Calu3 (cell line): ENCODE measurements around the gene SNTG2. TPM values are rescaled to one million over a fixed set of nuclear protein-coding genes. Genes with fewer than 3 reads are reported as not detected.

ENCODE experiments used
- BruUV-seq: library from RNA; stranded (reverse); fragments of 400-500 nt; replicated peaks from 2 replicates; lab custom pipeline; 2021; lab: Mats Ljungman, UMichigan
- CTCF ChIA-PET: fragments of 300-600 bp; sonication (Branson Sonifier 250); formaldehyde crosslinking; loops from one replicate; lab custom pipeline; 2022; ENCODE audit warnings: antibody characterized with exemption; lab: Charles Lee
- DNase-seq: peaks from one replicate; pipeline ENCODE4 v3.0.0; 2022
- H3K27ac Mint-ChIP-seq: one replicate; pipeline ENCODE4 v1.8.0; 2022; ENCODE audit warnings: mixed read lengths; ENCODE audit not compliant: unreplicated experiment
- H3K27me3 Mint-ChIP-seq: one replicate; pipeline ENCODE4 v1.8.0; 2022; ENCODE audit warnings: mixed read lengths; ENCODE audit not compliant: unreplicated experiment
- H3K36me3 Mint-ChIP-seq: one replicate; pipeline ENCODE4 v1.8.0; 2022; ENCODE audit warnings: mild to moderate bottlenecking, moderate library complexity, mixed read lengths; ENCODE audit not compliant: insufficient read depth, unreplicated experiment
- H3K4me1 Mint-ChIP-seq: one replicate; pipeline ENCODE4 v1.8.0; 2022; ENCODE audit warnings: mild to moderate bottlenecking, low read depth, mixed read lengths; ENCODE audit not compliant: unreplicated experiment
- H3K4me3 Mint-ChIP-seq: one replicate; pipeline ENCODE4 v1.8.0; 2022; ENCODE audit warnings: mild to moderate bottlenecking, low read depth, moderate library complexity, mixed read lengths; ENCODE audit not compliant: unreplicated experiment
- H3K9me3 Mint-ChIP-seq: one replicate; pipeline ENCODE4 v1.8.0; 2022; ENCODE audit warnings: low read depth, mixed read lengths; ENCODE audit not compliant: unreplicated experiment
- intact Hi-C: fragments of 100-400 bp; cut with micrococcal nuclease; formaldehyde crosslinking; loops from one replicate; pipeline ENCODE4 v1.10.0; 2022; ENCODE audit not compliant: unreplicated experiment
- total RNA-seq: library from RNA; stranded (reverse); gene quantifications from 2 replicates; pipeline ENCODE4 v1.2.3, GENCODE V29; 2022
- TF ChIP-seq, protein P1 (sequence below): fragments of 200-600 bp; IDR thresholded peaks from one replicate; pipeline ENCODE4 v1.8.0; 2022; ENCODE audit warnings: antibody characterized with exemption; ENCODE audit not compliant: unreplicated experiment

The SNTG2 gene
- total RNA-seq, 1 experiment from 2014 or later, result not detected

DNA sequence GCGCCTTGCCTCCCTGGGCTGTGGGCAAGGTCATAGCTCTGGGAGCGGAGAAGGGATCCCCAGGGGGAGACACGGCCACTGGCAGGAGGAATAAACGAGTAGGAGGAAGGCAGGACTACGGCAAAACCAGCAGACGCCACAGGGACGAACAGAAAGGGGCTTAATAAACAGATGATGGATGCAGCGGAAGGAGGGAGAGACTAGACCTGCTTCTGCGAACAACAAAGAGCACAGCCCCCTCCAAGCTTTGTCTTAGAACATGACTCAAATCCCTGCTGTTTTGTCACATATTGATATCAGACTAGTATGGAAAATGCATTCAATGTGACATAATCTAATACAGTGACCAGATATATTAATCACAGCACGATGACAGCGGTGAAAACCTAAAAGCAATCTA lies 306.7 kb downstream of the SNTG2 start:
- CTCF ChIA-PET, result interaction anchor here (0.6 kb wide), 1 partner anchor 10 kb away, joined by 3 read pairs; no protein-coding TSS in a partner anchor
- TF ChIP-seq, protein P1, sequence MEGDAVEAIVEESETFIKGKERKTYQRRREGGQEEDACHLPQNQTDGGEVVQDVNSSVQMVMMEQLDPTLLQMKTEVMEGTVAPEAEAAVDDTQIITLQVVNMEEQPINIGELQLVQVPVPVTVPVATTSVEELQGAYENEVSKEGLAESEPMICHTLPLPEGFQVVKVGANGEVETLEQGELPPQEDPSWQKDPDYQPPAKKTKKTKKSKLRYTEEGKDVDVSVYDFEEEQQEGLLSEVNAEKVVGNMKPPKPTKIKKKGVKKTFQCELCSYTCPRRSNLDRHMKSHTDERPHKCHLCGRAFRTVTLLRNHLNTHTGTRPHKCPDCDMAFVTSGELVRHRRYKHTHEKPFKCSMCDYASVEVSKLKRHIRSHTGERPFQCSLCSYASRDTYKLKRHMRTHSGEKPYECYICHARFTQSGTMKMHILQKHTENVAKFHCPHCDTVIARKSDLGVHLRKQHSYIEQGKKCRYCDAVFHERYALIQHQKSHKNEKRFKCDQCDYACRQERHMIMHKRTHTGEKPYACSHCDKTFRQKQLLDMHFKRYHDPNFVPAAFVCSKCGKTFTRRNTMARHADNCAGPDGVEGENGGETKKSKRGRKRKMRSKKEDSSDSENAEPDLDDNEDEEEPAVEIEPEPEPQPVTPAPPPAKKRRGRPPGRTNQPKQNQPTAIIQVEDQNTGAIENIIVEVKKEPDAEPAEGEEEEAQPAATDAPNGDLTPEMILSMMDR, result no peak
- Mint-ChIP-seq H3K9me3 (peaks cover 22% of the 10 kb centered on the region), H3K4me1 (no peaks in the 10 kb centered on the region), H3K36me3 (no peaks in the 10 kb centered on the region), H3K4me3 (no peak overlapping the region), H3K27ac (no peak overlapping the region), H3K27me3 (no peaks in the 10 kb centered on the region)
- intact Hi-C loops, result no loop called here
- DNase-seq, result no peak
- BruUV-seq, result no TSS peak

- no peak overlapping the region for H3K27ac Mint-ChIP-seq
- H3K27me3 Mint-ChIP-seq, result no peaks in the 10 kb centered on the region
- TF ChIP-seq, protein P1, result no peak
- DNase-seq, result no peak
- H3K36me3 Mint-ChIP-seq, result no peaks in the 10 kb centered on the region
- no peaks in the 10 kb centered on the region for H3K4me1 Mint-ChIP-seq
- peaks cover 15% of the 10 kb centered on the region for H3K9me3 Mint-ChIP-seq
- H3K4me3 Mint-ChIP-seq, result no peak overlapping the region
- CTCF ChIA-PET, result no interaction called here
- intact Hi-C loops, result no loop called here
- no TSS peak for BruUV-seq
Measured at GRCh38 chr2:1259746-1260145, 309.1 kb downstream of the SNTG2 start.

- peaks cover 16% of the 10 kb centered on the region for H3K9me3 Mint-ChIP-seq
- BruUV-seq, result no TSS peak
- no peaks in the 10 kb centered on the region for H3K4me1 Mint-ChIP-seq
- H3K4me3 Mint-ChIP-seq, result no peak overlapping the region
- no peak for DNase-seq
- H3K36me3 Mint-ChIP-seq, result no peaks in the 10 kb centered on the region
- H3K27me3 Mint-ChIP-seq, result no peaks in the 10 kb centered on the region
- H3K27ac Mint-ChIP-seq, result no peak overlapping the region
- CTCF ChIA-PET, result no interaction called here
- TF ChIP-seq, protein P1, result no peak
- intact Hi-C loops, result no loop called here
Measured at GRCh38 chr2:1262609-1263008, 312.0 kb downstream of the SNTG2 start.

- Mint-ChIP-seq H3K27ac (no peak overlapping the region), H3K9me3 (peaks cover 17% of the 10 kb centered on the region), H3K4me3 (no peak overlapping the region), H3K27me3 (no peaks in the 10 kb centered on the region), H3K36me3 (no peaks in the 10 kb centered on the region), H3K4me1 (no peaks in the 10 kb centered on the region)
- TF ChIP-seq, protein P1, result no peak
- BruUV-seq, result no TSS peak
- DNase-seq, result no peak
- CTCF ChIA-PET, result no interaction called here
- intact Hi-C loops, result no loop called here
Measured at GRCh38 chr2:1265454-1265853, 314.8 kb downstream of the SNTG2 start.
